ENCODE results near the gene OXLD1.

The OXLD1 gene

DNA sequence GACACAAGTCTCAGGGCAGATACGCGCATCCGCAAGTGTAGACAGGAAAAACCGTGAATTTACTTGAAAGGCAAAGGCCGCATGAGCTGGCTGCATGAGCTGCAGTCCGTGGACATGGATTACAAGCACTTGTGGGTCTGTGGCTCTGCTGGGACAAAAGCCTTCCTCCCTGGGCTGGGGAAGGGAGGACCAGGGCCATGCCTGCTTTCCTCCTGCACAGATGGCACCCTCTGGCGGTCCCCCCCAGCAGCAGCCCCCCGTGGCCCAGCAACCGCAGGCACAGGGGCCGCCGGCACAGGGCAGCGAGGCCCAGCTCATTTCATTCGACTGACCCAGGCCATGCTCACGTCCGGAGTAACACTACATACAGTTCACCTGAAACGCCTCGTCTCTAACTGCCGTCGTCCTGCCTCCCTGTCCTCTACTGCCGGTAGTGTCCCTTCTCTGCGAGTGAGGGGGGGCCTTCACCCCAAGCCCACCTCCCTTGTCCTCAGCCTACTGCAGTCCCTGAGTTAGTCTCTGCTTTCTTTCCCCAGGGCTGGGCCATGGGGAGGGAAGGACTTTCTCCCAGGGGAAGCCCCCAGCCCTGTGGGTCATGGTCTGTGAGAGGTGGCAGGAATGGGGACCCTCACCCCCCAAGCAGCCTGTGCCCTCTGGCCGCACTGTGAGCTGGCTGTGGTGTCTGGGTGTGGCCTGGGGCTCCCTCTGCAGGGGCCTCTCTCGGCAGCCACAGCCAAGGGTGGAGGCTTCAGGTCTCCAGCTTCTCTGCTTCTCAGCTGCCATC, 35.1 kb upstream of the OXLD1 start:
- DNase-seq (ENCODE audit: low read depth) = no peak
- TF ChIP-seq, protein P1, sequence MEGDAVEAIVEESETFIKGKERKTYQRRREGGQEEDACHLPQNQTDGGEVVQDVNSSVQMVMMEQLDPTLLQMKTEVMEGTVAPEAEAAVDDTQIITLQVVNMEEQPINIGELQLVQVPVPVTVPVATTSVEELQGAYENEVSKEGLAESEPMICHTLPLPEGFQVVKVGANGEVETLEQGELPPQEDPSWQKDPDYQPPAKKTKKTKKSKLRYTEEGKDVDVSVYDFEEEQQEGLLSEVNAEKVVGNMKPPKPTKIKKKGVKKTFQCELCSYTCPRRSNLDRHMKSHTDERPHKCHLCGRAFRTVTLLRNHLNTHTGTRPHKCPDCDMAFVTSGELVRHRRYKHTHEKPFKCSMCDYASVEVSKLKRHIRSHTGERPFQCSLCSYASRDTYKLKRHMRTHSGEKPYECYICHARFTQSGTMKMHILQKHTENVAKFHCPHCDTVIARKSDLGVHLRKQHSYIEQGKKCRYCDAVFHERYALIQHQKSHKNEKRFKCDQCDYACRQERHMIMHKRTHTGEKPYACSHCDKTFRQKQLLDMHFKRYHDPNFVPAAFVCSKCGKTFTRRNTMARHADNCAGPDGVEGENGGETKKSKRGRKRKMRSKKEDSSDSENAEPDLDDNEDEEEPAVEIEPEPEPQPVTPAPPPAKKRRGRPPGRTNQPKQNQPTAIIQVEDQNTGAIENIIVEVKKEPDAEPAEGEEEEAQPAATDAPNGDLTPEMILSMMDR (conservative IDR thresholded peaks at IDR 0.05; ENCODE audit: low read depth, low read length) = no peak
- peak overlapping the region; percentile 22 for H3K4me3 ChIP-seq (ENCODE audit: low read depth, low read length)

DNA sequence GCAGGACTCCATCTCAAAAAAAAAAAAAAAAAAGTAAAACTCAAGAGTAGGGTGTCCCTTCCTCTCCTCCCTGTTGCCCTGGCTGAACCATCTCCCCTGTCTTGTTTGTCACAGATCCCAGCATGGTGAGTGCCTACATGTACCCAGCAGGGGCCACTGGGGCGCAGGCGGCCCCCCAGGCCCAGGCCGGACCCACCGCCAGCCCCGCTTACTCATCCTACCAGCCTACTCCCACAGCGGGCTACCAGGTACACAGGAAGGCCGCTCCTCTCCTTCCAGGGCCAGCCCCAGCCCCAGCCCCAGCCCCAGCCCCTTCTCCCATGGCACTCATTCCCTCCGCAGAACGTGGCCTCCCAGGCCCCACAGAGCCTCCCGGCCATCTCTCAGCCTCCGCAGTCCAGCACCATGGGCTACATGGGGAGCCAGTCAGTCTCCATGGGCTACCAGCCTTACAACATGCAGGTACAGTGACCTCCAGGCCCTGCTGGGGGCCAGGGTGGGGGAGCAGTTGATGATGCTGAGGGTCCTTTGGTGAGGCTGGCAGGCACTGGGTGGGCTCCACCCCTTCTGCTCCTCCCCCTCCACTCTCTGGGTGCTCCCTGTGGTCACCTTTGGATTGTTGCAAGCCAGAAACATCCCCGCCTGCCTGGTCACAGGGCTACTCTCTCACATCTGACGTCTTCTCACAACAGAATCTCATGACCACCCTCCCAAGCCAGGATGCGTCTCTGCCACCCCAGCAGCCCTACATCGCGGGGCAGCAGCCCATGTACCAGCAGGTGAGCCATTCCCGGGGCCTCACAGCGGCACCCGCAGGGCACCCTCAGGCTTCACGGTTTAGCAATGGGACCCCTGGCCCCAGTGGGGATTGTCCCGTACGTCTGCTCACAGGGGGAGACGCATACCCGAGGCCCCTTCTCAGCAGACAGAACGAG, 34.2 kb upstream of the OXLD1 start:
- TF ChIP-seq, protein P1 (conservative IDR thresholded peaks at IDR 0.05; ENCODE audit: low read depth, low read length) = no peak
- peak; percentile 22 for DNase-seq (ENCODE audit: low read depth)
- no peak overlapping the region for H3K4me3 ChIP-seq (ENCODE audit: low read depth, low read length)

DNA sequence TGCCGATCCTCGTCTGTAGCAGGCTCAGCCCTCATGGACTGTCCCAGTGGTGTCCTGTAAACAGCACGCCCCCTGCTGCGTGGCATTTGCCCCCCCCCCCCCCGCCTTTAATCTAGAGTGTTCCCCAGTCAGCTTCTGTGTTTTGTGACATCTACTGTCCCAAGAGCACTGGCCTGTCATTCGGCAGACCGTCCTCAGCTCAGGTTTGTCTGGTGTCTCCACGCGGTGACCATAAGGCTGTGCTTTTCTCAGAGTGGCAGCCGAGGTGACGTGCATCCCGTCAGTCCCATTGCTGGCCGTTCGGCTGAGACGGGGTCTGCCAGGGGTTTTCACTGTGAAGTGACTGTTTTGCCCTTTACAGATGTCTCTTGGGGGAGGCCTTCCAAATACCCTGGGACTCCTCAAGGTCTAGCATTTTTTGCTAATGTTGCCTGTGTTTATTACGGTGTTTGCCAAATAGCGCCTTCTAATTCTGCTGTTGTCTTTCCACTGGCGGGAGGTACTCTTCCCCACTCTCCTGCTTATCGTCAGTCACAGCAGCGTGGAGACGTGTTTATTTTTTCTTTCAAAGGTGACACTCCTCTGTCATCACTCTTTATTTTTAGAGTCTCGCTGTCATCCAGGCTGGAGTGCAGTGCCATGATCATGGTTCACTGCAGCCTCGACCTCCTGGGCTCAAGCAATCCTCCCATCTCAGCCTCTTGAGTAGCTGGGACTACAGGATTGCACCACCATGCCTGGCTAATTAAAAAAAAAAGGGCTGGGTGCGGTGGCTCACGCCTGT, 31.0 kb upstream of the OXLD1 start:
- DNase-seq (ENCODE audit: low read depth) = no peak
- H3K4me3 ChIP-seq (ENCODE audit: low read depth, low read length) = no peak overlapping the region
- TF ChIP-seq, protein P1 (conservative IDR thresholded peaks at IDR 0.05; ENCODE audit: low read depth, low read length) = no peak

DNA sequence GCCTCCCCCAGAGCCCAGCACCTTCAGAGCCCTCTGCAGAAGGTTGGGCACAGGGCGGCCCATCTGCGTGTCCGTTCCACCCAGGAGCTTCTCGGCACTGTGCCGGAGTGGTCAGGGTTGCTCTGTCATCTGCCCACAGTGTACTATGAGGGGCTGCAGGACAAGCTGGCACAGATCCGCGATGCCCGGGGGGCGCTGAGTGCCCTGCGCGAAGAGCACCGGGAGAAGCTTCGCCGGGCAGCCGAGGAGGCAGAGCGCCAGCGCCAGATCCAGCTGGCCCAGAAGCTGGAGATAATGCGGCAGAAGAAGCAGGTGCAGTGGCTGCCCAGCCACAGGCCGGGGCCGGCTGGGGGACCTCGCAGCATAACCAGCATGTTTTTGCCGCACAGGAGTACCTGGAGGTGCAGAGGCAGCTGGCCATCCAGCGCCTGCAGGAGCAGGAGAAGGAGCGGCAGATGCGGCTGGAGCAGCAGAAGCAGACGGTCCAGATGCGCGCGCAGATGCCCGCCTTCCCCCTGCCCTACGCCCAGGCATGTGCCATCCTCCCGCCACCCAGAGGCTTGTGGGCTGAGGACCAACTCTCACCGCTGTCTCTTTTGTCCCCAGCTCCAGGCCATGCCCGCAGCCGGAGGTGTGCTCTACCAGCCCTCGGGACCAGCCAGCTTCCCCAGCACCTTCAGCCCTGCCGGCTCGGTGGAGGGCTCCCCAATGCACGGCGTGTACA, 30.0 kb upstream of the OXLD1 start:
- no peak overlapping the region for H3K4me3 ChIP-seq (ENCODE audit: low read depth, low read length)
- DNase-seq (ENCODE audit: low read depth) = no peak
- TF ChIP-seq, protein P1 (conservative IDR thresholded peaks at IDR 0.05; ENCODE audit: low read depth, low read length) = no peak

DNA sequence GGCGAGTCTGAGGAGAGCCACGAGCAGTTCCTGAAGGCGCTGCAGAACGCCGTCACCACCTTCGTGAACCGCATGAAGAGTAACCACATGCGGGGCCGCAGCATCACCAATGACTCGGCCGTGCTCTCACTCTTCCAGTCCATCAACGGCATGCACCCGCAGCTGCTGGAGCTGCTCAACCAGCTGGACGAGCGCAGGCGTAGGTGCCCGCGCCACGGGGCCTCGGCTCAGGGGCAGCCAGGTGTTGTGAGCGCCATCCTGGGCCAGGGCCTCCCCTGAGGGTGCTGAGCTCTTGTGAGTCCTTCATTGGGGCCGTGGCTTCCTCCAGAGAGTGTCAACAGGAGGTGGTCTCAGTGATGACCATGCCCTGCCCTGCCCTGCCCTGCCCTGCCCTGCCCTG, 29.4 kb upstream of the OXLD1 start:
- TF ChIP-seq, protein P1 (conservative IDR thresholded peaks at IDR 0.05; ENCODE audit: low read depth, low read length) = no peak
- no peak overlapping the region for H3K4me3 ChIP-seq (ENCODE audit: low read depth, low read length)
- DNase-seq (ENCODE audit: low read depth) = no peak

DNA sequence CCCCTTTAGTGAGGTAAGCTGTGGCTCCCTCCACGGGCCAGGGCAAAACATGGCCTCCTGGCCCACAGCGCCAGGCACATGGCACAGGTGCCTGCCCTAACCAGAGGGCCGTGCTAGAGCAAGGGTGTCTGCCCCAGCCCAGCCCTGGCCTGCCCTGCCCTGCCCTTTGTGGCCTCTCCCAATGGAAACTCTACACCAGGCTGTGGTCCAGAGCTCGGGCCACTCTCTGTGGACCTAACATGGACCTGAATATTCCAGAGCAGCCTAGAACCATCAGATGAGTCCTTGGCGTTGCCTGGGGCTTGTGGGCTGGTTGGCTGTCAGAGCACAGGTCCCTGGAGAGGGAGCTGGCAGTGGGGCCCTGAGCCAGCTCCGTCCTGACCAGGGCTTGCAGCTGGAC, 28.8 kb upstream of the OXLD1 start:
- no peak overlapping the region for H3K4me3 ChIP-seq (ENCODE audit: low read depth, low read length)
- TF ChIP-seq, protein P1 (conservative IDR thresholded peaks at IDR 0.05; ENCODE audit: low read depth, low read length) = no peak
- DNase-seq (ENCODE audit: low read depth) = no peak
